ENCODE measurements around the gene MTA2.
"Not testable (repeated sequence)": the region's sequence is repeated elsewhere in the genome, so short reads cannot be mapped to it uniquely, and the experiment has no call there.

The MTA2 gene

GRCh38 chr11:62592146-62592815 is 9.4 kb downstream of the MTA2 start:
- no peak for DNase-seq

- peak; percentile 99 for DNase-seq
These were observed 10.1 kb downstream of the MTA2 start, which contains the start of gene TUT1 for GRCh38 chr11:62591448-62592145. TUT1 (minus strand) TSS chr11:62591523; CDS start chr11:62591485, 38 bp downstream.

GRCh38 chr11:62588966-62589637 is 12.6 kb downstream of the MTA2 start:
- no peak for DNase-seq

- DNase-seq = not testable (repeated sequence)
These were observed 16.3 kb downstream of the MTA2 start for GRCh38 chr11:62585356-62585755.

GRCh38 chr11:62581735-62582134 is 19.9 kb downstream of the MTA2 start:
- not testable (repeated sequence) for DNase-seq

GRCh38 chr11:62580959-62581715 is 20.5 kb downstream of the MTA2 start:
- no peak for DNase-seq

- no peak for DNase-seq
These were observed 22.4 kb downstream of the MTA2 start for GRCh38 chr11:62579252-62579651.

GRCh38 chr11:62578541-62578940 is 23.1 kb downstream of the MTA2 start:
- no peak for DNase-seq

- DNase-seq = no peak
These were observed 24.5 kb downstream of the MTA2 start for GRCh38 chr11:62577046-62577714.

GRCh38 chr11:62575837-62576236 is 25.8 kb downstream of the MTA2 start:
- no peak for DNase-seq

GRCh38 chr11:62575156-62575555 is 26.5 kb downstream of the MTA2 start:
- no peak for DNase-seq

GRCh38 chr11:62574363-62575071 is 27.1 kb downstream of the MTA2 start:
- peak; percentile 17 for DNase-seq

GRCh38 chr11:62573592-62574362 is 27.9 kb downstream of the MTA2 start, which contains the start of gene EEF1G:
EEF1G (minus strand) TSS chr11:62573891; CDS start chr11:62573842, 49 bp downstream.
- peak; percentile 100 for DNase-seq

- peak; percentile 23 for DNase-seq
These were observed 28.6 kb downstream of the MTA2 start for GRCh38 chr11:62573006-62573591.

GRCh38 chr11:62572431-62572830 is 29.2 kb downstream of the MTA2 start:
- DNase-seq = no peak

GRCh38 chr11:62571493-62571892 is 30.2 kb downstream of the MTA2 start:
- not testable (repeated sequence) for DNase-seq

GRCh38 chr11:62570903-62571302 is 30.8 kb downstream of the MTA2 start:
- not testable (repeated sequence) for DNase-seq

GRCh38 chr11:62569611-62570010 is 32.1 kb downstream of the MTA2 start:
- DNase-seq = no peak

- no peak for DNase-seq
These were observed 34.5 kb downstream of the MTA2 start for GRCh38 chr11:62567018-62567633.

- DNase-seq = no peak
These were observed 35.4 kb downstream of the MTA2 start for GRCh38 chr11:62566247-62566646.

Measured in HCEC 1CT (cell line).